KMS-11 (cell line): ENCODE results near the gene NDOR1.

Experiments
- H2AFZ ChIP-seq: fragments of 200-600 bp; sonication (generic); 2 replicates; pipeline ENCODE4 v1.6.1; 2016; ENCODE audit warnings: antibody characterized with exemption, mixed run types, low read depth
- H3K27ac ChIP-seq: fragments of 200-600 bp; sonication (generic); 2 replicates; pipeline ENCODE4 v1.6.1; 2016; ENCODE audit warnings: mild to moderate bottlenecking, mixed run types
- H3K27me3 ChIP-seq: fragments of 200-600 bp; sonication (generic); 2 replicates; pipeline ENCODE4 v1.6.1; 2017; ENCODE audit warnings: mild to moderate bottlenecking, low read depth, mixed run types, moderate library complexity; ENCODE audit not compliant: insufficient read depth
- H3K36me3 ChIP-seq: fragments of 200-600 bp; sonication (generic); 2 replicates; pipeline ENCODE4 v1.6.1; 2017; ENCODE audit warnings: mild to moderate bottlenecking, mixed run types; ENCODE audit not compliant: insufficient read depth
- H3K4me1 ChIP-seq: fragments of 200-600 bp; sonication (generic); 2 replicates; pipeline ENCODE4 v1.6.1; 2016; ENCODE audit warnings: mild to moderate bottlenecking, low read depth, mixed run types; ENCODE audit not compliant: poor library complexity, severe bottlenecking
- H3K4me2 ChIP-seq: fragments of 200-600 bp; sonication (generic); 2 replicates; pipeline ENCODE4 v1.7.0; 2016; ENCODE audit warnings: mild to moderate bottlenecking, mixed run types
- H3K4me3 ChIP-seq: fragments of 200-600 bp; sonication (generic); IDR thresholded peaks from 2 replicates; pipeline ENCODE4 v1.6.1; 2017; ENCODE audit warnings: low read depth, low read length, mixed read lengths; ENCODE audit not compliant: insufficient read depth
- H3K79me2 ChIP-seq: fragments of 200-600 bp; sonication (generic); 2 replicates; pipeline ENCODE4 v1.6.1; 2016; ENCODE audit warnings: low read depth, mixed run types; ENCODE audit not compliant: insufficient read depth
- H3K9ac ChIP-seq: fragments of 200-600 bp; sonication (generic); 2 replicates; pipeline ENCODE4 v1.6.1; 2016; ENCODE audit warnings: mild to moderate bottlenecking, mixed run types
- H4K20me1 ChIP-seq: fragments of 200-600 bp; sonication (generic); 2 replicates; pipeline ENCODE4 v1.6.1; 2016; ENCODE audit warnings: mild to moderate bottlenecking, mixed run types; ENCODE audit not compliant: insufficient read depth
- TF ChIP-seq, protein P1 (sequence below): fragments of 200-600 bp; sonication (generic); conservative IDR thresholded peaks from 2 replicates; pipeline ENCODE4 v1.6.1; 2017; ENCODE audit warnings: low read depth, mild to moderate bottlenecking, antibody characterized with exemption, low read length, moderate library complexity, mixed read lengths

Gene NDOR1

DNA sequence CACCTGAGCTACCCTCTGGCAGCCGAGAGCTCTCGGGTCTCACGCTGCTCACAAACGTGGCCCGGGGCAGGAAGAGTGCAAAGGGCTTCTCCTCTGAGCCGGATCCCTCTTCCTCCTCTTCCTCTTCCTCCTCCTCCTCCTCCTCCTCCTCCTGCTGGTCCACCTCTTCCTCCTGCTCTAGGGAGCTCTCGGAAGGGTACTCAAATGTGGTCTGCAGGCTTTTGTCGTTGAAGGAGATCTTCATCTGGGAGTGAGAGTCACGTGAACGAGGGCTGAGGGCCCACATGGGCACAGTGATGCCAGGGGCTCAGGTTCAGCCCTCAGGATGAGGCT lies 13.1 kb upstream of the NDOR1 start:
- H3K79me2 ChIP-seq: peaks cover 19% of the 10 kb centered on the region
- H4K20me1 ChIP-seq: no peaks in the 10 kb centered on the region
- no peak overlapping the region for H3K27ac ChIP-seq
- no peaks in the 10 kb centered on the region for H3K36me3 ChIP-seq
- peaks cover 14% of the 10 kb centered on the region for H3K4me1 ChIP-seq
- no peak overlapping the region for H3K9ac ChIP-seq
- H3K4me2 ChIP-seq: no peak overlapping the region
- no peak overlapping the region for H3K4me3 ChIP-seq
- no peaks in the 10 kb centered on the region for H3K27me3 ChIP-seq
- TF ChIP-seq, protein P1, sequence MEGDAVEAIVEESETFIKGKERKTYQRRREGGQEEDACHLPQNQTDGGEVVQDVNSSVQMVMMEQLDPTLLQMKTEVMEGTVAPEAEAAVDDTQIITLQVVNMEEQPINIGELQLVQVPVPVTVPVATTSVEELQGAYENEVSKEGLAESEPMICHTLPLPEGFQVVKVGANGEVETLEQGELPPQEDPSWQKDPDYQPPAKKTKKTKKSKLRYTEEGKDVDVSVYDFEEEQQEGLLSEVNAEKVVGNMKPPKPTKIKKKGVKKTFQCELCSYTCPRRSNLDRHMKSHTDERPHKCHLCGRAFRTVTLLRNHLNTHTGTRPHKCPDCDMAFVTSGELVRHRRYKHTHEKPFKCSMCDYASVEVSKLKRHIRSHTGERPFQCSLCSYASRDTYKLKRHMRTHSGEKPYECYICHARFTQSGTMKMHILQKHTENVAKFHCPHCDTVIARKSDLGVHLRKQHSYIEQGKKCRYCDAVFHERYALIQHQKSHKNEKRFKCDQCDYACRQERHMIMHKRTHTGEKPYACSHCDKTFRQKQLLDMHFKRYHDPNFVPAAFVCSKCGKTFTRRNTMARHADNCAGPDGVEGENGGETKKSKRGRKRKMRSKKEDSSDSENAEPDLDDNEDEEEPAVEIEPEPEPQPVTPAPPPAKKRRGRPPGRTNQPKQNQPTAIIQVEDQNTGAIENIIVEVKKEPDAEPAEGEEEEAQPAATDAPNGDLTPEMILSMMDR: no peak
- no peak overlapping the region for H2AFZ ChIP-seq

- no peaks in the 10 kb centered on the region for H3K36me3 ChIP-seq
- H3K4me3 ChIP-seq: no peak overlapping the region
- TF ChIP-seq, protein P1: no peak
- no peak overlapping the region for H2AFZ ChIP-seq
- H3K4me2 ChIP-seq: no peak overlapping the region
- no peak overlapping the region for H3K27ac ChIP-seq
- no peaks in the 10 kb centered on the region for H4K20me1 ChIP-seq
- no peaks in the 10 kb centered on the region for H3K27me3 ChIP-seq
- H3K9ac ChIP-seq: no peak overlapping the region
- peaks cover 11% of the 10 kb centered on the region for H3K4me1 ChIP-seq
- peaks cover 15% of the 10 kb centered on the region for H3K79me2 ChIP-seq
These were observed 12.6 kb upstream of the NDOR1 start for GRCh38 chr9:137192859-137193258.

GRCh38 chr9:137193771-137194170 lies 11.7 kb upstream of the NDOR1 start:
- Histone ChIP-seq H3K27ac (no peak overlapping the region), H3K4me2 (no peak overlapping the region), H3K79me2 (peaks cover 12% of the 10 kb centered on the region; the same call in 1 of the 2 replicates), H3K4me1 (peaks cover 11% of the 10 kb centered on the region), H3K27me3 (no peaks in the 10 kb centered on the region), H2AFZ (no peak overlapping the region), H3K9ac (no peak overlapping the region), H3K4me3 (no peak overlapping the region), H3K36me3 (no peaks in the 10 kb centered on the region), H4K20me1 (no peaks in the 10 kb centered on the region)
- TF ChIP-seq, protein P1: no peak

- Histone ChIP-seq H3K36me3 (no peaks in the 10 kb centered on the region), H2AFZ (no peak overlapping the region), H3K79me2 (peaks cover 10% of the 10 kb centered on the region; the same call in 1 of the 2 replicates), H3K27ac (no peak overlapping the region), H4K20me1 (no peaks in the 10 kb centered on the region), H3K27me3 (no peaks in the 10 kb centered on the region), H3K9ac (no peak overlapping the region), H3K4me2 (no peak overlapping the region), H3K4me3 (no peak overlapping the region), H3K4me1 (peaks cover 11% of the 10 kb centered on the region)
- TF ChIP-seq, protein P1: no peak
These were observed 11.1 kb upstream of the NDOR1 start for GRCh38 chr9:137194388-137194787.
